SK-N-SH (cell line): ENCODE data around the gene C19orf33. TPM values are rescaled to one million over a fixed set of nuclear protein-coding genes. Genes with fewer than 3 reads are reported as not detected.

Experiments
- CTCF ChIA-PET: fragments of 300-600, 350-600 bp; formaldehyde crosslinking; extraction: SDS; loops from one replicate; lab custom pipeline; 2021; lab: Yijun Ruan, JAX
- POLR2A ChIA-PET: fragments of 350-600 bp; sonication (Branson Sonifier 250); formaldehyde crosslinking; extraction: SDS; loops from one replicate; lab custom pipeline; 2020; ENCODE audit warnings: antibody characterized with exemption, inconsistent platforms; lab: Yijun Ruan, JAX
- DNase-seq: peaks from one replicate; pipeline ENCODE4 v3.0.0; 2012
- H2AFZ ChIP-seq: fragments of 200-600 bp; sonication (generic); 2 replicates; pipeline ENCODE4 v1.8.1; 2016; ENCODE audit warnings: antibody characterized with exemption, mild to moderate bottlenecking, low read depth
- H3F3A ChIP-seq: fragments of 200-600 bp; sonication (generic); replicated peaks from 2 replicates; pipeline ENCODE3; 2016; ENCODE audit warnings: antibody characterized with exemption, mild to moderate bottlenecking; ENCODE audit not compliant: insufficient read depth
- H3K27ac ChIP-seq, 2 experiments: fragments of 200-500 bp in 1 of 2; fragments of 200-600 bp in 1 of 2; sonication (Bioruptor generic) in 1 of 2; sonication (generic), shearing (Covaris generic) in 1 of 2; 2 replicates each; pipeline versions ENCODE4 v1.5.1 to v1.6.1; 2014 to 2016; ENCODE audit warnings: low read depth in 2 of 2, inconsistent platforms in 1 of 2, low read length in 1 of 2, mild to moderate bottlenecking in 1 of 2, mixed read lengths in 1 of 2
- H3K27me3 ChIP-seq: fragments of 200-600 bp; sonication (generic), shearing (Covaris generic); 2 replicates; pipeline ENCODE4 v1.6.1; 2016; ENCODE audit warnings: mixed run types; ENCODE audit not compliant: insufficient read depth
- H3K36me3 ChIP-seq, 2 experiments: fragments of 200-500 bp in 1 of 2; fragments of 200-600 bp in 1 of 2; sonication (Bioruptor generic) in 1 of 2; sonication (generic) in 1 of 2; replicated peaks in 1 of 2; 2 replicates each; pipeline versions ENCODE3 to v1.5.1; 2014 to 2016; ENCODE audit warnings: low read length in 1 of 2, mild to moderate bottlenecking in 1 of 2; ENCODE audit not compliant: insufficient read depth in 2 of 2, control insufficient read depth in 1 of 2
- H3K4me1 ChIP-seq, 2 experiments: fragments of 200-500 bp in 1 of 2; fragments of 200-600 bp in 1 of 2; sonication (Bioruptor generic) in 1 of 2; sonication (generic), shearing (Covaris generic) in 1 of 2; 2 replicates each; pipeline versions ENCODE4 v1.5.1 to v1.6.1; 2014 to 2016; ENCODE audit warnings: low read depth in 1 of 2, low read length in 1 of 2, mixed run types in 1 of 2; ENCODE audit not compliant: insufficient read depth in 2 of 2, control insufficient read depth in 1 of 2
- H3K4me2 ChIP-seq: fragments of 200-600 bp; sonication (generic), shearing (Covaris generic); 2 replicates; pipeline ENCODE4 v1.6.1; 2017; ENCODE audit warnings: mixed run types
- H3K4me3 ChIP-seq, 2 experiments: fragments of 200-500 bp in 1 of 2; fragments of 200-600 bp in 1 of 2; sonication (Bioruptor generic) in 1 of 2; sonication (generic), shearing (Covaris generic) in 1 of 2; 2 replicates each; pipeline versions ENCODE4 v1.5.1 to v1.8.1; 2014 to 2016; ENCODE audit warnings: low read depth in 2 of 2, inconsistent platforms in 1 of 2, low read length in 1 of 2, mild to moderate bottlenecking in 1 of 2, mixed read lengths in 1 of 2, moderate library complexity in 1 of 2
- H3K79me2 ChIP-seq: fragments of 200-600 bp; sonication (generic); 2 replicates; pipeline ENCODE4 v1.8.1; 2017; ENCODE audit warnings: mild to moderate bottlenecking; ENCODE audit not compliant: insufficient read depth
- H3K9ac ChIP-seq: fragments of 200-600 bp; sonication (generic); 2 replicates; pipeline ENCODE4 v1.6.1; 2017; ENCODE audit warnings: mixed run types
- H3K9me2 ChIP-seq: fragments of 200-600 bp; sonication (generic); 2 replicates; pipeline ENCODE4 v1.6.1; 2017; ENCODE audit warnings: mixed run types
- H3K9me3 ChIP-seq: fragments of 200-600 bp; sonication (generic); 2 replicates; pipeline ENCODE4 v1.6.1; 2017; ENCODE audit warnings: mixed run types, mild to moderate bottlenecking, moderate library complexity
- H4K20me1 ChIP-seq: fragments of 200-600 bp; sonication (generic); 2 replicates; pipeline ENCODE4 v1.6.1; 2017; ENCODE audit warnings: mild to moderate bottlenecking, mixed run types; ENCODE audit not compliant: insufficient read depth
- EP300 ChIP-seq, 2 experiments: IDR thresholded peaks; 2 replicates each; pipeline versions ENCODE4 v1.4.0 to v1.6.1; 2012; ENCODE audit warnings: borderline replicate concordance in 1 of 2, low read depth in 1 of 2, low read length in 1 of 2
- FOXJ3 ChIP-seq: sonication (generic); formaldehyde crosslinking; IDR thresholded peaks from 2 replicates; pipeline ENCODE4 v1.5.1; 2020; ENCODE audit warnings: mild to moderate bottlenecking, missing genetic modification reagents
- JUND ChIP-seq: IDR thresholded peaks from 2 replicates; pipeline ENCODE4 v1.4.0; 2012
- NRF1 ChIP-seq: IDR thresholded peaks from 2 replicates; pipeline ENCODE4 v1.6.1; 2012; ENCODE audit warnings: low read depth, mild to moderate bottlenecking, low read length
- RXRA ChIP-seq: IDR thresholded peaks from 2 replicates; pipeline ENCODE4 v1.4.0; 2012; ENCODE audit warnings: low read depth, mild to moderate bottlenecking, borderline replicate concordance
- SIN3A ChIP-seq: IDR thresholded peaks from 2 replicates; pipeline ENCODE4 v1.6.1; 2012; ENCODE audit warnings: low read depth, mild to moderate bottlenecking, low read length, moderate library complexity, borderline replicate concordance
- SMC3 ChIP-seq: IDR thresholded peaks from 2 replicates; pipeline ENCODE4 v1.6.1; 2012; ENCODE audit warnings: low read depth, low read length, improper control_type of control experiment
- TCF12 ChIP-seq: IDR thresholded peaks from 2 replicates; pipeline ENCODE4 v1.4.0; 2012
- TEAD4 ChIP-seq: IDR thresholded peaks from 2 replicates; pipeline ENCODE4 v1.4.0; 2012; ENCODE audit warnings: mild to moderate bottlenecking, borderline replicate concordance; ENCODE audit not compliant: insufficient read depth
- WGBS: methylation state at CpG from one replicate; pipeline ENCODE4 v1.1.6; 2017; ENCODE audit warnings: low lambda C conversion rate; 5-methylcytosine and 5-hydroxymethylcytosine counted together
- polyA plus RNA-seq, 3 experiments: library from polyadenylated mRNA; depleted of rRNA; stranded (reverse); fragments of >200 nt; gene quantifications; 2 replicates each; pipeline ENCODE4 v1.2.3, GENCODE V29; 2012
- TF ChIP-seq, protein P1 (sequence below): IDR thresholded peaks from 2 replicates; pipeline ENCODE4 v1.4.0; 2012; ENCODE audit warnings: low read depth, borderline replicate concordance
- TF ChIP-seq, protein P2 (sequence below): fragments of 150-350 bp; IDR thresholded peaks from 2 replicates; pipeline ENCODE4 v1.6.1; 2016; ENCODE audit warnings: mild to moderate bottlenecking, low read depth, low read length
- TF ChIP-seq, protein P3 (sequence below): fragments of 150-350 bp; IDR thresholded peaks from 2 replicates; pipeline ENCODE4 v1.6.1; 2017; ENCODE audit warnings: antibody characterized with exemption, low read length, low read depth, borderline replicate concordance
- TF ChIP-seq, protein P4 (sequence below): IDR thresholded peaks from 2 replicates; pipeline ENCODE4 v1.4.0; 2012; ENCODE audit warnings: low read depth
- TF ChIP-seq, protein P5 (sequence below): fragments of 200-600 bp; sonication (generic); IDR thresholded peaks from 2 replicates; pipeline ENCODE4 v1.6.1; 2017; ENCODE audit warnings: antibody characterized with exemption, mild to moderate bottlenecking, moderate library complexity

The C19orf33 gene
- polyA plus RNA-seq, 1 of the 3 experiments (the other 2 are of a cell fraction), result not detected

DNA sequence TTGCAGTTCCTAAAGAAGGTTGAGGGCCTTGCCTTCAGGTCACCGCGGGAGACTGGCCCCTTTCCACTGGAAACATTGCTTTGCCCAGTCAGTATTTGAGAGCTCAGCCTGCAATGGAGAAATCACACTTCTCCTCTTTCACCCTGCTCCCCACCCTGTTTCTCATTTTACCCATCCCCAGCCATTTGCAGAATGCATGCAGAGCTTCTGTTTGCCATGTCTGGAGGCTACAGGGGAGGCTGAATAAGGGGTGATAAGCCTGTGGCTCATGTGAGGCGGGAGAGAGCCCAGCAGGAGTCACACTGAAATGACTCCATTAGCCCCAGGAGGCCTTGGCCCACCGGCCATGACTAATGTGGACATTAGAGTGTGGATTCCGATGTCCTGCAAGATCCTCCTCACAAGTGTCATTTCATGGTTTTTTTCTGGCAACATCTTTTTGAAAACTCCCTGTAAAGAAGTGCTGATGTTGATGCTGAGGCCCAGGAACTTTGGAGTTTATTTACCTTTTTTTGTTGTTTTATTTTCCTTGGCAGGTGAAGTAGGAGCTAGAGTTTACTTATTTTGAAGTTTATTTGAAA lies 33.4 kb upstream of the C19orf33 start:
- Histone ChIP-seq H3K9me2 (no peaks in the 10 kb centered on the region), H3K4me3 (no peak overlapping the region), H3K4me1 (peaks cover 0 to 3% of the 10 kb centered on the region in 2 experiments; a peak in 1 of 4 replicates), H2AFZ (peak overlapping the region; percentile 6; the same call in 1 of the 2 replicates), H4K20me1 (no peaks in the 10 kb centered on the region), H3K27me3 (no peaks in the 10 kb centered on the region), H3K4me2 (no peak overlapping the region), H3K36me3 (no peaks in the 10 kb centered on the region), H3K27ac (no peak overlapping the region), H3F3A (no peaks in the 10 kb centered on the region), H3K9ac (no peak overlapping the region), H3K9me3 (no peaks in the 10 kb centered on the region), H3K79me2 (no peaks in the 10 kb centered on the region)
- no peak for TF ChIP-seq NRF1
- TF ChIP-seq EP300 (IDR thresholded peaks at IDR 0.05; ENCODE audit: borderline replicate concordance in 1 of 2, low read depth in 1 of 2, low read length in 1 of 2), result no peak
- TF ChIP-seq, protein P1, sequence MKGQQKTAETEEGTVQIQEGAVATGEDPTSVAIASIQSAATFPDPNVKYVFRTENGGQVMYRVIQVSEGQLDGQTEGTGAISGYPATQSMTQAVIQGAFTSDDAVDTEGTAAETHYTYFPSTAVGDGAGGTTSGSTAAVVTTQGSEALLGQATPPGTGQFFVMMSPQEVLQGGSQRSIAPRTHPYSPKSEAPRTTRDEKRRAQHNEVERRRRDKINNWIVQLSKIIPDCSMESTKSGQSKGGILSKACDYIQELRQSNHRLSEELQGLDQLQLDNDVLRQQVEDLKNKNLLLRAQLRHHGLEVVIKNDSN, result no peak
- no peak for TF ChIP-seq TCF12
- TF ChIP-seq SIN3A, result no peak
- TF ChIP-seq TEAD4, result no peak
- 49% methylated on average over 3 of the region's 5 CpGs for WGBS
- no peak for DNase-seq
- POLR2A ChIA-PET, result no interaction called here
- CTCF ChIA-PET, result interaction anchor here (1.1 to 2.0 kb wide), 6 partner anchors 15 to 132 kb away, joined by 3 to 6 read pairs (median 4); partner anchors contain the start of genes FAM98C and PPP1R14A

DNA sequence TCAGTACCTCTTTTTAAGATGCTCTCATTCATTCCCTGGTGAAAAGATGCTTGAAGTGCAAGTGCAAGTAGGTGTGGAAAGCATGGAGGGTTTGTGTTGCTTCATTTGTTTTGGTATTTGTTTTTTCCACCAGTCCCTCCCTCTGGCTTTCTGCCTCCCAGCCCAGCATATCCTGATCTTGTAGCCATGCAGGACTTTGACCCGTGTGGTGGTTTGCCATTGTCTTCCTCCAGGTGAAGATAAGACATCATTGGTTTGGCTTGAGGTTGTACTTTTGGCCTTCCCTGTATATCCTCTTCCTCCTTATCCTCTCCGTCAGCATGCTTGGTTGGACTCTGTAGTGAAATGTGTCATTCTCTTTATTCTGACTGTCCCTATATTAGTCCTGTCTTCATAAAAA lies 30.6 kb upstream of the C19orf33 start:
- Histone ChIP-seq H3K4me1 (peaks cover 8 to 9% of the 10 kb centered on the region in 2 experiments; a peak in 3 of 4 replicates), H3K9me3 (no peaks in the 10 kb centered on the region), H3K4me2 (no peak overlapping the region), H3K79me2 (no peaks in the 10 kb centered on the region), H3K27me3 (no peaks in the 10 kb centered on the region), H3K9ac (no peak overlapping the region), H3K9me2 (no peaks in the 10 kb centered on the region), H3K36me3 (no peaks in the 10 kb centered on the region), H3F3A (peaks cover 8% of the 10 kb centered on the region), H2AFZ (no peak overlapping the region), H3K27ac (no peak overlapping the region), H4K20me1 (no peaks in the 10 kb centered on the region), H3K4me3 (no peak overlapping the region)
- no peak for DNase-seq
- CTCF ChIA-PET, result no interaction called here
- 58% methylated on average over 2 of the region's 2 CpGs for WGBS
- POLR2A ChIA-PET, result no interaction called here
- TF ChIP-seq, protein P2, sequence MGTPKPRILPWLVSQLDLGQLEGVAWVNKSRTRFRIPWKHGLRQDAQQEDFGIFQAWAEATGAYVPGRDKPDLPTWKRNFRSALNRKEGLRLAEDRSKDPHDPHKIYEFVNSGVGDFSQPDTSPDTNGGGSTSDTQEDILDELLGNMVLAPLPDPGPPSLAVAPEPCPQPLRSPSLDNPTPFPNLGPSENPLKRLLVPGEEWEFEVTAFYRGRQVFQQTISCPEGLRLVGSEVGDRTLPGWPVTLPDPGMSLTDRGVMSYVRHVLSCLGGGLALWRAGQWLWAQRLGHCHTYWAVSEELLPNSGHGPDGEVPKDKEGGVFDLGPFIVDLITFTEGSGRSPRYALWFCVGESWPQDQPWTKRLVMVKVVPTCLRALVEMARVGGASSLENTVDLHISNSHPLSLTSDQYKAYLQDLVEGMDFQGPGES, result no peak
- TF ChIP-seq RXRA, result no peak
- TF ChIP-seq JUND, result no peak
- no peak for TF ChIP-seq FOXJ3 (CRISPR knock-in tag)
- TF ChIP-seq, protein P3, sequence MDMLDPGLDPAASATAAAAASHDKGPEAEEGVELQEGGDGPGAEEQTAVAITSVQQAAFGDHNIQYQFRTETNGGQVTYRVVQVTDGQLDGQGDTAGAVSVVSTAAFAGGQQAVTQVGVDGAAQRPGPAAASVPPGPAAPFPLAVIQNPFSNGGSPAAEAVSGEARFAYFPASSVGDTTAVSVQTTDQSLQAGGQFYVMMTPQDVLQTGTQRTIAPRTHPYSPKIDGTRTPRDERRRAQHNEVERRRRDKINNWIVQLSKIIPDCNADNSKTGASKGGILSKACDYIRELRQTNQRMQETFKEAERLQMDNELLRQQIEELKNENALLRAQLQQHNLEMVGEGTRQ, result no peak
- TF ChIP-seq, protein P4, sequence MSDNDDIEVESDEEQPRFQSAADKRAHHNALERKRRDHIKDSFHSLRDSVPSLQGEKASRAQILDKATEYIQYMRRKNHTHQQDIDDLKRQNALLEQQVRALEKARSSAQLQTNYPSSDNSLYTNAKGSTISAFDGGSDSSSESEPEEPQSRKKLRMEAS, result no peak
- TF ChIP-seq, protein P5, sequence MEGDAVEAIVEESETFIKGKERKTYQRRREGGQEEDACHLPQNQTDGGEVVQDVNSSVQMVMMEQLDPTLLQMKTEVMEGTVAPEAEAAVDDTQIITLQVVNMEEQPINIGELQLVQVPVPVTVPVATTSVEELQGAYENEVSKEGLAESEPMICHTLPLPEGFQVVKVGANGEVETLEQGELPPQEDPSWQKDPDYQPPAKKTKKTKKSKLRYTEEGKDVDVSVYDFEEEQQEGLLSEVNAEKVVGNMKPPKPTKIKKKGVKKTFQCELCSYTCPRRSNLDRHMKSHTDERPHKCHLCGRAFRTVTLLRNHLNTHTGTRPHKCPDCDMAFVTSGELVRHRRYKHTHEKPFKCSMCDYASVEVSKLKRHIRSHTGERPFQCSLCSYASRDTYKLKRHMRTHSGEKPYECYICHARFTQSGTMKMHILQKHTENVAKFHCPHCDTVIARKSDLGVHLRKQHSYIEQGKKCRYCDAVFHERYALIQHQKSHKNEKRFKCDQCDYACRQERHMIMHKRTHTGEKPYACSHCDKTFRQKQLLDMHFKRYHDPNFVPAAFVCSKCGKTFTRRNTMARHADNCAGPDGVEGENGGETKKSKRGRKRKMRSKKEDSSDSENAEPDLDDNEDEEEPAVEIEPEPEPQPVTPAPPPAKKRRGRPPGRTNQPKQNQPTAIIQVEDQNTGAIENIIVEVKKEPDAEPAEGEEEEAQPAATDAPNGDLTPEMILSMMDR, result no peak
- TF ChIP-seq SMC3, result no peak
